SK-N-SH (cell line): ENCODE results near the gene ADCY4. TPM values are rescaled to one million over a fixed set of nuclear protein-coding genes. Genes with fewer than 3 reads are reported as not detected.

Experiments used
- CTCF ChIA-PET: fragments of 300-600, 350-600 bp; formaldehyde crosslinking; extraction: SDS; loops from one replicate; lab custom pipeline; 2021; lab: Yijun Ruan, JAX
- POLR2A ChIA-PET: fragments of 350-600 bp; sonication (Branson Sonifier 250); formaldehyde crosslinking; extraction: SDS; loops from one replicate; lab custom pipeline; 2020; ENCODE audit warnings: antibody characterized with exemption, inconsistent platforms; lab: Yijun Ruan, JAX
- DNase-seq: peaks from one replicate; pipeline ENCODE4 v3.0.0; 2012
- H2AFZ ChIP-seq: fragments of 200-600 bp; sonication (generic); 2 replicates; pipeline ENCODE4 v1.8.1; 2016; ENCODE audit warnings: antibody characterized with exemption, mild to moderate bottlenecking, low read depth
- H3F3A ChIP-seq: fragments of 200-600 bp; sonication (generic); replicated peaks from 2 replicates; pipeline ENCODE3; 2016; ENCODE audit warnings: antibody characterized with exemption, mild to moderate bottlenecking; ENCODE audit not compliant: insufficient read depth
- H3K27ac ChIP-seq, 2 experiments: fragments of 200-500 bp in 1 of 2; fragments of 200-600 bp in 1 of 2; sonication (Bioruptor generic) in 1 of 2; sonication (generic), shearing (Covaris generic) in 1 of 2; 2 replicates each; pipeline versions ENCODE4 v1.5.1 to v1.6.1; 2014 to 2016; ENCODE audit warnings: low read depth in 2 of 2, inconsistent platforms in 1 of 2, low read length in 1 of 2, mild to moderate bottlenecking in 1 of 2, mixed read lengths in 1 of 2
- H3K27me3 ChIP-seq: fragments of 200-600 bp; sonication (generic), shearing (Covaris generic); 2 replicates; pipeline ENCODE4 v1.6.1; 2016; ENCODE audit warnings: mixed run types; ENCODE audit not compliant: insufficient read depth
- H3K36me3 ChIP-seq, 2 experiments: fragments of 200-500 bp in 1 of 2; fragments of 200-600 bp in 1 of 2; sonication (Bioruptor generic) in 1 of 2; sonication (generic) in 1 of 2; replicated peaks in 1 of 2; 2 replicates each; pipeline versions ENCODE3 to v1.5.1; 2014 to 2016; ENCODE audit warnings: low read length in 1 of 2, mild to moderate bottlenecking in 1 of 2; ENCODE audit not compliant: insufficient read depth in 2 of 2, control insufficient read depth in 1 of 2
- H3K4me1 ChIP-seq, 2 experiments: fragments of 200-500 bp in 1 of 2; fragments of 200-600 bp in 1 of 2; sonication (Bioruptor generic) in 1 of 2; sonication (generic), shearing (Covaris generic) in 1 of 2; 2 replicates each; pipeline versions ENCODE4 v1.5.1 to v1.6.1; 2014 to 2016; ENCODE audit warnings: low read depth in 1 of 2, low read length in 1 of 2, mixed run types in 1 of 2; ENCODE audit not compliant: insufficient read depth in 2 of 2, control insufficient read depth in 1 of 2
- H3K4me2 ChIP-seq: fragments of 200-600 bp; sonication (generic), shearing (Covaris generic); 2 replicates; pipeline ENCODE4 v1.6.1; 2017; ENCODE audit warnings: mixed run types
- H3K4me3 ChIP-seq, 2 experiments: fragments of 200-500 bp in 1 of 2; fragments of 200-600 bp in 1 of 2; sonication (Bioruptor generic) in 1 of 2; sonication (generic), shearing (Covaris generic) in 1 of 2; 2 replicates each; pipeline versions ENCODE4 v1.5.1 to v1.8.1; 2014 to 2016; ENCODE audit warnings: low read depth in 2 of 2, inconsistent platforms in 1 of 2, low read length in 1 of 2, mild to moderate bottlenecking in 1 of 2, mixed read lengths in 1 of 2, moderate library complexity in 1 of 2
- H3K79me2 ChIP-seq: fragments of 200-600 bp; sonication (generic); 2 replicates; pipeline ENCODE4 v1.8.1; 2017; ENCODE audit warnings: mild to moderate bottlenecking; ENCODE audit not compliant: insufficient read depth
- H3K9ac ChIP-seq: fragments of 200-600 bp; sonication (generic); 2 replicates; pipeline ENCODE4 v1.6.1; 2017; ENCODE audit warnings: mixed run types
- H3K9me2 ChIP-seq: fragments of 200-600 bp; sonication (generic); 2 replicates; pipeline ENCODE4 v1.6.1; 2017; ENCODE audit warnings: mixed run types
- H3K9me3 ChIP-seq: fragments of 200-600 bp; sonication (generic); 2 replicates; pipeline ENCODE4 v1.6.1; 2017; ENCODE audit warnings: mixed run types, mild to moderate bottlenecking, moderate library complexity
- H4K20me1 ChIP-seq: fragments of 200-600 bp; sonication (generic); 2 replicates; pipeline ENCODE4 v1.6.1; 2017; ENCODE audit warnings: mild to moderate bottlenecking, mixed run types; ENCODE audit not compliant: insufficient read depth
- CHD2 ChIP-seq: fragments of 150-350 bp; IDR thresholded peaks from 2 replicates; pipeline ENCODE4 v1.6.1; 2018; ENCODE audit warnings: low read length; ENCODE audit not compliant: partially characterized antibody
- ELF1 ChIP-seq: IDR thresholded peaks from 2 replicates; pipeline ENCODE4 v1.4.0; 2012
- EP300 ChIP-seq, 2 experiments: IDR thresholded peaks; 2 replicates each; pipeline versions ENCODE4 v1.4.0 to v1.6.1; 2012; ENCODE audit warnings: borderline replicate concordance in 1 of 2, low read depth in 1 of 2, low read length in 1 of 2
- EZH2phosphoT487 ChIP-seq: fragments of 200-600 bp; sonication (generic); IDR thresholded peaks from 2 replicates; pipeline ENCODE4 v1.6.1; 2017; ENCODE audit warnings: low read depth, mixed run types, mild to moderate bottlenecking, antibody characterized with exemption, moderate library complexity, borderline replicate concordance
- MEF2A ChIP-seq: IDR thresholded peaks from 2 replicates; pipeline ENCODE4 v1.4.0; 2012; ENCODE audit warnings: low read depth, borderline replicate concordance
- NRF1 ChIP-seq: IDR thresholded peaks from 2 replicates; pipeline ENCODE4 v1.6.1; 2012; ENCODE audit warnings: low read depth, mild to moderate bottlenecking, low read length
- RAD21 ChIP-seq: IDR thresholded peaks from 2 replicates; pipeline ENCODE4 v1.6.1; 2012; ENCODE audit warnings: mild to moderate bottlenecking, low read length
- RXRA ChIP-seq: IDR thresholded peaks from 2 replicates; pipeline ENCODE4 v1.4.0; 2012; ENCODE audit warnings: low read depth, mild to moderate bottlenecking, borderline replicate concordance
- SMC3 ChIP-seq: IDR thresholded peaks from 2 replicates; pipeline ENCODE4 v1.6.1; 2012; ENCODE audit warnings: low read depth, low read length, improper control_type of control experiment
- TAF1 ChIP-seq: IDR thresholded peaks from 2 replicates; pipeline ENCODE4 v1.6.1; 2012; ENCODE audit warnings: low read depth, mild to moderate bottlenecking, low read length, moderate library complexity, borderline replicate concordance
- WGBS: methylation state at CpG from one replicate; pipeline ENCODE4 v1.1.6; 2017; ENCODE audit warnings: low lambda C conversion rate; 5-methylcytosine and 5-hydroxymethylcytosine counted together
- polyA plus RNA-seq, 3 experiments: library from polyadenylated mRNA; depleted of rRNA; stranded (reverse); fragments of >200 nt; gene quantifications; 2 replicates each; pipeline ENCODE4 v1.2.3, GENCODE V29; 2012
- TF ChIP-seq, protein P1 (sequence below): fragments of 150-350 bp; IDR thresholded peaks from 2 replicates; pipeline ENCODE4 v1.6.1; 2017; ENCODE audit warnings: antibody characterized with exemption, low read length, low read depth, borderline replicate concordance
- TF ChIP-seq, protein P2 (sequence below): fragments of 150-350 bp; IDR thresholded peaks from 2 replicates; pipeline ENCODE4 v1.6.1; 2016; ENCODE audit warnings: mild to moderate bottlenecking, low read depth, low read length

The ADCY4 gene
- polyA plus RNA-seq, 1 of the 3 experiments (the other 2 are of a cell fraction): 0.08 TPM

DNA sequence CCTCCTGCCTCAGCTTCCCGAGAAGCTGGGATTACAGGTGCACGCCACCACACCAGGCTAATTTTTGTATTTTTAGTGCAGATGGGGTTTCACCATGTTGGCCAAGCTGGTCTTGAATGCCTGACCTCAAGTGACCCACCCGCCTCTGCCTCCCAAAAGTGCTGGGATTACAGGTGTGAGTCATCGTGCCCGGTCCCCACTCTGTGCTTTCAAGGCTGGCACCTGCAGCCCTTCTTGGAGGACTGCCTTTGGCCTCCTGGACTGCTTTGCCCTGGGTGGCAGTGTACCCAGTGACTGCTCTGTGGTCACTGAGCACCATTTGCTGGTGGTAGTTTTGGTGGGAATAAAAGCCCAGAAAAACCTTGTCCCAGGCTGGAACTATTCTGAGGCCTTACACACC lies 47.9 kb downstream of the ADCY4 start:
- Histone ChIP-seq H3K27ac (no peak overlapping the region), H3K4me2 (no peak overlapping the region), H2AFZ (no peak overlapping the region), H3K36me3 (peaks cover 0 to 23% of the 10 kb centered on the region in 2 experiments), H3K9ac (no peak overlapping the region), H3F3A (no peaks in the 10 kb centered on the region), H3K9me3 (no peaks in the 10 kb centered on the region), H3K4me3 (no peak overlapping the region), H4K20me1 (no peaks in the 10 kb centered on the region), H3K9me2 (no peaks in the 10 kb centered on the region), H3K4me1 (no peaks in the 10 kb centered on the region), H3K27me3 (no peaks in the 10 kb centered on the region), H3K79me2 (no peaks in the 10 kb centered on the region)
- ChIA-PET POLR2A (no interaction called here), CTCF (interaction anchor here (0.9 to 1.7 kb wide), 3 partner anchors 10 to 44 kb away, joined by 3 to 5 read pairs (median 4); partner anchors contain the start of gene CIDEB)
- 95% methylated on average over 5 of the region's 5 CpGs for WGBS
- no peak for DNase-seq
- TF ChIP-seq EZH2phosphoT487 (no peak), MEF2A (no peak), TAF1 (no peak), CHD2 (no peak), NRF1 (no peak), RAD21 (no peak), EP300 (IDR thresholded peaks at IDR 0.05; ENCODE audit: borderline replicate concordance in 1 of 2, low read depth in 1 of 2, low read length in 1 of 2) (no peak), RXRA (no peak)
- TF ChIP-seq, protein P1, sequence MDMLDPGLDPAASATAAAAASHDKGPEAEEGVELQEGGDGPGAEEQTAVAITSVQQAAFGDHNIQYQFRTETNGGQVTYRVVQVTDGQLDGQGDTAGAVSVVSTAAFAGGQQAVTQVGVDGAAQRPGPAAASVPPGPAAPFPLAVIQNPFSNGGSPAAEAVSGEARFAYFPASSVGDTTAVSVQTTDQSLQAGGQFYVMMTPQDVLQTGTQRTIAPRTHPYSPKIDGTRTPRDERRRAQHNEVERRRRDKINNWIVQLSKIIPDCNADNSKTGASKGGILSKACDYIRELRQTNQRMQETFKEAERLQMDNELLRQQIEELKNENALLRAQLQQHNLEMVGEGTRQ: no peak
- TF ChIP-seq, protein P2, sequence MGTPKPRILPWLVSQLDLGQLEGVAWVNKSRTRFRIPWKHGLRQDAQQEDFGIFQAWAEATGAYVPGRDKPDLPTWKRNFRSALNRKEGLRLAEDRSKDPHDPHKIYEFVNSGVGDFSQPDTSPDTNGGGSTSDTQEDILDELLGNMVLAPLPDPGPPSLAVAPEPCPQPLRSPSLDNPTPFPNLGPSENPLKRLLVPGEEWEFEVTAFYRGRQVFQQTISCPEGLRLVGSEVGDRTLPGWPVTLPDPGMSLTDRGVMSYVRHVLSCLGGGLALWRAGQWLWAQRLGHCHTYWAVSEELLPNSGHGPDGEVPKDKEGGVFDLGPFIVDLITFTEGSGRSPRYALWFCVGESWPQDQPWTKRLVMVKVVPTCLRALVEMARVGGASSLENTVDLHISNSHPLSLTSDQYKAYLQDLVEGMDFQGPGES: no peak

DNA sequence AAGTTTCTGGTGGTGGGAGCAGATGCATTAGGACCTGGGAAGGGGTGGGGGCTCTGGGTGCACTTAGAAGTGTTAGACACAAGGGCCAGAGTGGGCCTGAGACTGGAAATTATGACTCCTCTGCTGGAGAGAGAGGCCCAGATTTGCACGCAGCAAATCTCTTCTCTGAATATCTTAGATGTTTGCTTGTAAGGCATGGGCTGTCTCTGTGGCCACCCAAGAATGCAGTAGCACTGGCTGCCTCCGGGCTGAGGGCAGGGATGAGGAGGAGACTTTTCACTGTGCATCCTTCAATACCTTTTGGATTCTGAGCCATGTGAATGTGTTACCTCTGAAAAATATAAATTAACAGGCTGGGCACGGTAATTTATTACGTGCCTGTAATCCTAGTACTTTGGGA lies 49.5 kb downstream of the ADCY4 start:
- POLR2A ChIA-PET: no interaction called here
- Histone ChIP-seq H2AFZ (no peak overlapping the region), H3K27ac (no peak overlapping the region), H3K4me2 (no peak overlapping the region), H3K4me3 (no peak overlapping the region), H3F3A (no peaks in the 10 kb centered on the region), H4K20me1 (no peaks in the 10 kb centered on the region), H3K27me3 (no peaks in the 10 kb centered on the region), H3K36me3 (peaks cover 0 to 9% of the 10 kb centered on the region in 2 experiments), H3K9me3 (no peaks in the 10 kb centered on the region), H3K9ac (no peak overlapping the region), H3K79me2 (no peaks in the 10 kb centered on the region), H3K4me1 (no peaks in the 10 kb centered on the region), H3K9me2 (no peaks in the 10 kb centered on the region)
- no peak for DNase-seq
- WGBS: 75% methylated on average over 4 of the region's 4 CpGs
- CTCF ChIA-PET: interaction anchor here (2.3 to 8.9 kb wide), 3 partner anchors 12 to 43 kb away, joined by 6 to 87 read pairs (median 48); partner anchors contain the start of genes CIDEB, DHRS1, NOP9 and TINF2
- TF ChIP-seq ELF1 (no peak), TAF1 (no peak), SMC3 (no peak)
- TF ChIP-seq, protein P1: no peak
